ENCODE measurements around the gene PAGR1. TPM values are rescaled to one million over a fixed set of nuclear protein-coding genes. Genes with fewer than 3 reads are reported as not detected.
A peak's percentile ranks its signal among the peaks of the same experiment; 100 is the strongest.

Gene PAGR1
- total and polyA plus RNA-seq, 8 donors, result 16.4 to 40.6 (median 29.0) TPM

- no peaks in the 10 kb centered on the region for H3K27me3 ChIP-seq
- no peak overlapping the region for H3K4me3 ChIP-seq
- H3K4me1 ChIP-seq, result peaks cover 0 to 15% of the 10 kb centered on the region in 2 donors
- DNase-seq (no peak), ATAC-seq (no peak)
- H3K27ac ChIP-seq, result no peak overlapping the region
- H3K9me3 ChIP-seq, result no peaks in the 10 kb centered on the region
- H3K36me3 ChIP-seq, result peaks cover 0 to 98% of the 10 kb centered on the region in 2 donors
- intact Hi-C loops (cut with DNase I), result no loop called here
- TF ChIP-seq CTCF (IDR thresholded peaks at IDR 0.05), result no peak
Measured at GRCh38 chr16:29842732-29843346, 26.9 kb downstream of the PAGR1 start.

DNA sequence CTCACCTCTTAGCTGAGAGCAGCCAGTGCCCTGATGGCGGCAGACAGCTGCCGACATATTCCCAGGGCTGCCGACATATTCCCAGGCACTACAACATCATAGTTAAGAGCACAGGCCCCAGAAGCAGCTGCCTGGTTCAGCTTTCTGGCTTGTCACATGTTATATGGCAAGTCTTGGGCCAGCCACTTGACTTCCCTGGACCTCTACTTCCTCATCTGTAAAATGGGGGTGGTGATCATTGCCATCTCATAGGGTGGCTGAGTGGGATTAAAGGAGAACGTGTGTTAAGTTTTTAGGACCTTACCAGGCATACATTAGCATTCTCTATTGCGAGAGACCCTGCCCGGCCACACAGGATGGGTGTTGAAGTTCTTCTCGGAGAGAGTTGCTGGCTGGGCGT lies 28.0 kb downstream of the PAGR1 start:
- Histone ChIP-seq H3K36me3 (peaks cover 0 to 98% of the 10 kb centered on the region in 2 donors), H3K4me1 (peaks cover 0 to 22% of the 10 kb centered on the region in 2 donors), H3K27ac (peak overlapping the region; percentile 23 to 48), H3K27me3 (no peaks in the 10 kb centered on the region), H3K9me3 (no peaks in the 10 kb centered on the region), H3K4me3 (no peak overlapping the region)
- ATAC-seq (no peak), DNase-seq (no peak)
- no peak for TF ChIP-seq CTCF (IDR thresholded peaks at IDR 0.05)
- intact Hi-C loops (cut with DNase I), result no loop called here

DNA sequence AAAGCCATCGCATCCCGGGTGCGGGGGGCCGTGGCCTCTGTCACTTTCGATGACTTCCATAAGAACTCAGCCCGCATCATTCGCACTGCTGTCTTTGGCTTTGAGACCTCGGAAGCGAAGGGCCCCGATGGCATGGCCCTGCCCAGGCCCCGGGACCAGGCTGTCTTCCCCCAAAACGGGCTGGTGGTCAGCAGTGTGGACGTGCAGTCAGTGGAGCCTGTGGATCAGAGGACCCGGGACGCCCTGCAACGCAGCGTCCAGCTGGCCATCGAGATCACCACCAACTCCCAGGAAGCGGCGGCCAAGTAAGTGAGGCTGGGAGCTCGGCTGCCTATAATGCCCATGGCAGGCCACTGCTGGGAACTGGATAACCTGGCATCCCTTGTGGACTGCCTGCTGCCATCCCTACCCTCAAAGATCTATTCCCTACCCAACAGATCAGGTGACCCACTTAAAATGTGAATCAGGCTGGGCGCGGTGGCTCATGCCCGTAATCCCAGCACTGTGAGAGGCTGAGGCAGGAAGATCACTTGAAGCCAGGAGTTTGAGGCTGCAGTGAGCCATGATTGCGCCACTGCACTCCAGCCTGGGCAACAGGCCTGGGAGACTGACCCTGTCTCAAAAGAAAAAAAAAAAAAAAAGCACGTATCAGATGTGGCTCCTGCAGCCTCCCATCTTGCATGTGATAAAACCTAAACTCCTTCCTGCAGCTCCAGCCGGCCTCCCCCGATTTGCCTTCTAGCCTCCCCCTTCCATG lies 28.8 kb downstream of the PAGR1 start:
- peak; percentile 71 for ATAC-seq
- H3K27ac ChIP-seq, result peak overlapping the region; percentile 23 to 48

GRCh38 chr16:29845656-29846055 lies 29.7 kb downstream of the PAGR1 start:
- DNase-seq (peak in 1 of 4 donors; percentile 84), ATAC-seq (peak; percentile 23)
- intact Hi-C loops (cut with DNase I), result no loop called here
- Histone ChIP-seq H3K9me3 (no peaks in the 10 kb centered on the region), H3K27me3 (no peaks in the 10 kb centered on the region), H3K27ac (peak overlapping the region in 1 of 2 donors; percentile 48), H3K36me3 (peaks cover 0 to 87% of the 10 kb centered on the region in 2 donors), H3K4me1 (peaks cover 0 to 23% of the 10 kb centered on the region in 2 donors), H3K4me3 (no peak overlapping the region)
- TF ChIP-seq CTCF (IDR thresholded peaks at IDR 0.05), result no peak

More for the DNA sequence above, 28.8 kb downstream of the PAGR1 start:
- DNase-seq, result peak in 2 of 4 donors; percentile 76 to 85
- no peaks in the 10 kb centered on the region for H3K9me3 ChIP-seq
- no peaks in the 10 kb centered on the region for H3K27me3 ChIP-seq
- no peak overlapping the region for H3K4me3 ChIP-seq
- peaks cover 0 to 96% of the 10 kb centered on the region in 2 donors for H3K36me3 ChIP-seq
- TF ChIP-seq CTCF (IDR thresholded peaks at IDR 0.05), result no peak
- intact Hi-C loops (cut with DNase I), result no loop called here
- H3K4me1 ChIP-seq, result peaks cover 0 to 23% of the 10 kb centered on the region in 2 donors

Measured in left lung (tissue), 10 donors.